Activated naive CD8-positive, alpha-beta T cell treated with anti-CD3 and anti-CD28 coated beads, Interleukin-2, amount 50 U/mL, for 16 hours (primary cell): ENCODE measurements around the gene BGN.

Experiments
- DNase-seq: peaks from one replicate; pipeline ENCODE4 v3.0.0-alpha.2; 2020; ENCODE audit warnings: low read depth, low spot score

The BGN gene

DNA sequence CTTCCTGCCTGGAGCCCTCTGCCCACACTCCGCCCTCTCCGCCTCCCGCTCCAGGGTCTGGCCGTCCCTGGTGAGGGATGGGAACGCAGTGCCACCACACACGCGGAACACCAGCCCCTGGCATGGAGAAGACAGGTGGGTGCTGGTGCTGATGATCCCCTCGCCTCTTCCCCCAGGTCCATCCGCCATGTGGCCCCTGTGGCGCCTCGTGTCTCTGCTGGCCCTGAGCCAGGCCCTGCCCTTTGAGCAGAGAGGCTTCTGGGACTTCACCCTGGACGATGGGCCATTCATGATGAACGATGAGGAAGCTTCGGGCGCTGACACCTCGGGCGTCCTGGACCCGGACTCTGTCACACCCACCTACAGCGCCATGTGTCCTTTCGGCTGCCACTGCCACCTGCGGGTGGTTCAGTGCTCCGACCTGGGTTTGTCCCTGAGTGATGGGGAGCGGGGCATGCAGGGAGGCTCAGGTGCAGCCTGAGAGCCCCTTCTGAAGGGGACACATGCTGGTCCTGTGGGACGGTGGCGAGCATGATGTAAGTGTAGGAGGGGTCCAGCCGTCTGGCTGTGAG, 9.8 kb downstream of the BGN start:
- DNase-seq = no peak

DNA sequence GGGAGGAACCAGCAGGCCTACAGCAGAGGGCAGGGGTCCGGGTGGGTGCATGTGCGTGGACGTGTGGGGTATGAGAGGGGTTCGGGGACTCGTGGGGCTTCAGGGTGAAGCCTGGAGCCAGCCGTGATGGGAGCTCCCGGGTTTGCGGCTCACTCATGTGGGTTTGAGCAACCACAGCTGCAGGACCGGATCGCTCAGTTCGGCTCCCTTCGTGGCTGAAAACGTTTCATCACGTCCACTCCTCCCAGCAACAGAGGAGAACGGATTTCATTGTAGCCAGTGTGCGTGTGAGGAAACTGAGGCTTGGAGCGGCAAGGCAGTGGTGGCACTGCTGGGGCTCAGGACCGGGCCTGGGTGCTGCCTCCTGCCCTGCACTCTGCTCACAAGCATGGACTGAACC, 10.6 kb downstream of the BGN start:
- DNase-seq = no peak

DNA sequence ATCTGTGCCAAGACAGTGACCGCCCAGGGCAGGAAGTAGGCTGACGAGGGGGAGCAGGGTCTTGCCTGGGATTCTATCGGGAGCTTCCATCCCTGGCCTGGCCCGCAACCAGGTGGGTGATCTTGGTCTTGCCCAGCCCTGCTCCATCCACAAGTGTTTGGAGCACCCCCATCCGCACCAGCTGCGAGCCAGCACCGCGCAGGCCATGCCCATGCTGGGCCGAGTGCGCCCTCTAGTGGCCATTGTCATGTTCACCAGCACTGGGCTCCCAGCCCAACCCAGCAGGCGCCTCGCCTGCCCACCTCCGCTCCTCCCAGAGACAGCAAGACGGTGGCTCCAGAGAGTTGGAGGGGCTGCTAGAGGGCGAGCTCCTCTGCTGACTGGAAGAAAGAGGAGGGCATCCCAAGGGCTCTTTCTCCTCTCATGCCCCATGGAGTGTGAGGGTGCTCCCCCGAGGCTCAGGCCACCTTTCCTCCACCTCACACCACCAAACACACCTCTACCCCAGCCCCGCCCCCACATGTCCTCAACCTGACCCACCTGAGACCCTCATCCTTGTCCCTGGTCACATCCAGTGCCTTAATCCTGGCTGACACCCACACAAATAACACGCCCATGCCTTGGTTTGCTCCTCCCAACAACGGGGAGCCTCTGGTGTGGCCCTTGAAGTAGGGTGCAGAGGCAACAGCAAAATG, 12.9 kb downstream of the BGN start:
- peak; percentile 62 for DNase-seq

DNA sequence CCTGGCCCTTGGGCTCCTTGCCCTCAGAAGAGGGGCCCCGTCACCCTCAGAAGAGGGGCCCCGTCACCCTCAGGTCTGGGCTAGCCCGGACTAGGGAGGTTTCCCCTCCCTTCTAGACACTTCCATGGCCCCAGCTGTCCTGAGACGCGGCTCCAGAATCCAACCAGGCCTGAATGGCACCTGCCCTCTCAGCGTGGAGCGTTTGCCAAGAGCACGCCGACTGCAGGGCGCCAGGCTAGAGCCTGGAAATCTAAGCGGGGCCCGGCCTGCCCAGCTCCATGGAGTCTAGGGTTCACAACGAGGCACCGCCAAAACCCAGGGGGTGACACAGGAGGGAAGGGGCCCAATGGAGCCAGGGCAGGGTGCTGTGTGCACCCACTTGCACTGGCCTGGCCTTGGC, 14.8 kb downstream of the BGN start:
- DNase-seq = no peak

DNA sequence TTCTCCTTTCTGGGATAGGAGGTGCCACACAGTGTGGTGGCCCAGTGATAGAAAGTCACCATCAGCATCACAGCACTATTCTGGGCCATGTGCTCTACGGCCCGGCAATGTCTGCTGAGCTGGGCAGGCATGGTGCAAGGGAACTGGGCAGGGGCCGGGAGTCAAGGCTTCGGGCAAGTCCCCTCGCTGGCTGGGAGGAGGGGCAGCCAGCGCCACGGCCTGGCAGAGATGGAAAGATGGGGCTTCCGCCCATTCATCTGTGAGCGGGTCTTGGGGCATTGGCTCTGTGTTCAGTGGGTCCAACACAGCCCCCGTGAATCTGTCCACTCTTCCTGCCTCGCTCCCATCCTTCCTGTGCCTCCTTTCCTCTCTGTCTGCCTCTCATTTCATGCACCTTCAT, 15.6 kb downstream of the BGN start:
- no peak for DNase-seq

DNA sequence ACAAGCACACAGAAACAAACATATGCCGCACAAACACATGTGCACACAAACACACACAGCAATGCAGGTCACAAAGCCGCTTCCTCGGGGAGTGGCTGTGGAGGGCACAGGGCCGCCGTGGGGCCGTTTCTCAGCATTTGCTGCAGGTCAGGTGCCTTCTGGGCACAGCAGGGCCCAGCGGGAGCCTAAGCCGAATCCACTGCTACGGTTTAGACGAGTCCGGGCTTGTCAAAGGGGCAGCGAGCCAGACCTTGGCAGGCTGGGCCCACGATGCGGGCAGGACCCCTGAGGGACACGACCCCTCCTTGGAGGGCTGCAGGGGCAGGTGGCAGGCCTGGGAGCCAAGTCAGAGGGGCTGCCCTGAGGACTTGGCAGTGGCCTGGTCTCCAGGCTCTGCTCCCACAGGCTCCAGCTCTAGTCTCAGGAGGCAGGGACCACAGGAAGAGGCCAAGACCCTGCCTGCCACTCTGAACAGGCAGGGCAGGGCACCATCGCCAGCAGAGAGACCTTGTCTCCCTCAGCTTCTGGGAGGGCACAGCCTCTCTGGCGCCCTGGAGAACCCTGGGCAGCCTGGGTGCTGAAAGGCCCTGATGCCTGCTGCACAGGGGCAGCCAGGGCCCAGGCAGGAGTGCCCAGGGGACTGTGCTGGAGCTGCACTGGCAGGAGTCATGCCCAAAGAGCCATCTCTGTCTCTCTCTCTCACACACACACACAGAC, 17.2 kb downstream of the BGN start:
- DNase-seq = no peak

DNA sequence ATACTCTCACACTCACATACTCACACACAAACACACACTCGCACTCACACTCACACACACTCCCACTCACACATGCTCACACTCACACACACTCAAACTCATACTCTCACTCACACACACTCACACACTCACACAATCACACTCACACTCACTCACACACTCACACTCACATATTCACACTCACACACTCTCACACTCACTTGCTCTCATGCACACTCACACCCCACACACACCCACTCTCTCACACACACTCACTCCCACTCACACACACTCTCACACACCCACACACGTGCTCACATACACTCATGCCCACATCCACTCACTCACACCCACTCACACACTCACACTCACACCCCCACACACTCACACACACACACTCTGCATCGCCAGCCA, 17.7 kb downstream of the BGN start:
- no peak for DNase-seq

DNA sequence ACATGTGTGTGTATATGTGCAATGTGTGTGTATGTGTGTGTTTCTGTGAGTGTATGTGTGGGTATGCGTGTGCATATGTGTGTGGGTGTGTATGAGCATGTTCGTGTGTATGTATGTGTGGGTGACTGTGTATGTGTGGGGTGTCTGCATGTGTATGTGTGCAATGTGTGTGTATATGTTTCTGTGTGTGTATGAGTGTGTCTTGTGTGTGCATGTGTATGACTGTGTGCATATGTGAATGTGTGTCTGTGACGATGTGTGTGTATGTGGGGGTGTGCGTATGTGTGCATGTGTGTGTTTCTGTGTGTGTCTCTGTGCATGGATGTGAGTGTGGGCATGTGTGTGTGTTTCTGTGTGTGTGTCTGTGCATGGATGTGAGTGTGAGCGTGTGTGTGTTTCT, 18.5 kb downstream of the BGN start:
- DNase-seq = no peak

DNA sequence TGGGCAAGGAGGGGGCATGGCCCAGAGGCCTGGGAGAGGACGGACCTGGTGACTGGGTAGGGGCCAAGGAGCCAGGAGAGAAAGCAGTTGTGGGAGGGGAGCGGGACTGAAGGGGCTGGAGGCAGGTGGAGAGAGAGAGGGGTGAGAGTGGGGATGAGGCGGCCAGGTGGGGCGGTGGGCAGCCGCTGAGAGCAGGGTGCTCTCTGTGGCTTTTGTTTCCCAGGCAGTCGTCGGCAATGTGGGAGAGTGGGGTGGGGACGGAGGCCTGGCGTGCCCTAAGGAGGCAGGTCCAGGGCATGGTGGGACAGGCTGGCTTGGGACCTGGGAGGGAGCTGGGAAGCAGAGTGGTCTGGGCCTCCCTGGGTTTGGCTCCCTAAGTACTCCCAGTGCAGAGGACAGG, 19.5 kb downstream of the BGN start:
- no peak for DNase-seq

DNA sequence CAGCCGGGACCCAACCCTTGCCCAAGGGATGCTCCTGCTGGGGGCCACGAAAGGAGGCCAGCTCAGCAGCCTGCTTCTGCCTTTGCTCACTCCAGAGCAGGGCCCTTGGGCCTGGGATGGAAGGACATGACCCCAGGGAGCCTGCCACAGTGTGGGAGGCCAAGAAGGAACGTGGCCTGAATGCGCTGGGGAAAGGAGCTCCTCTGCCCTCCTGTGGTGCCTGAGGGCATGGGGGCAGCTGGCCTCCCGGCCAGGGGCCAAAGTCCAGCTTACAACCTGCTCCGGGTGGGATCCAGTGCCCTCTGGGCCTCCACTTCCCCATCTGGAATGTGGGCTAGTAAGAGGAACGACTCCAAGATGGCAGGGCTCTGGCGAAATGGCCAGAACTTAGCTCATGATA, 20.7 kb downstream of the BGN start:
- no peak for DNase-seq

DNA sequence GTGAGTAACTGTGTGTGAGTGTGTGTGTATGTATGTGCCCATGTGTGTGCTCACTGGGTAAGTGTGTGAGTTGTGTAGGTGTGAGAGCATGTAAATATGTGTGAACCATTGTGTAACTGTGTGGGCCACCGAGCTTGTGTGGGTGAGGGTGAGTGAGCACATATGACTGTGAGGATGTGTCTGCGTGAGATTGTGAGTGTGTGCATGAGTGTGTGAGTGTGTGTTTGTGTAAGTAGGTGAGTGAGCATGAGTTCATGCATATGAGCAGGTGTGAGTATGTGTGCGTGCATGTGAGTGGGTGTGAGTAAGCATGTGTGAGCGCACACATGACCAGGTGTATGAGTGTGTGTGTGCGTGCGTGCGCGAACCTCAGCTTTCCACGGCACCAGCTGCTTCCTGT, 21.3 kb downstream of the BGN start:
- DNase-seq = no peak

DNA sequence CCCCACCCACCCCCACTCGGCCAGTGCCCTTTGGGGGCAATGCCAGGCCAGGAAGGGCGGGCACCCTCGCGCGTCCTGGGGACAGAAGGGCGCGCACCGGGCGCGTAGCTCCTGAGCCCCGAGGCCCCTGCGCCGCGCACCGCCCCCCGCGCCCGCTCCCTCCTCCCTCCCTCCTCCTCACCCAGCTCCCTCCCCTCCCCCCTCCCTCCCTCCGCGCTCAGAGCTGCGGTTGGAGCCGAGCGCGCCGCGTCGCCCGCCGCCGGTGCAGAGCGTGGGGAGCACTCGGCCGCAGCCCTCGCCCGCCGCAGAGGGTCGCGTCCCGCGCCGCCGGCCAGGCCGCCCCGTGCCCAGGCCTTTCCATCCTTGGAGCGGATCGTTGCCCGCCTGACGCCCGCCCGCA, 22.6 kb downstream of the BGN start, which contains the start of gene ATP2B3:
Gene ATP2B3 (plus strand): TSS at position 220 of the 400 bp plus-strand sequence. CDS start 18,606 bp downstream, outside the sequence.
- no peak for DNase-seq

DNA sequence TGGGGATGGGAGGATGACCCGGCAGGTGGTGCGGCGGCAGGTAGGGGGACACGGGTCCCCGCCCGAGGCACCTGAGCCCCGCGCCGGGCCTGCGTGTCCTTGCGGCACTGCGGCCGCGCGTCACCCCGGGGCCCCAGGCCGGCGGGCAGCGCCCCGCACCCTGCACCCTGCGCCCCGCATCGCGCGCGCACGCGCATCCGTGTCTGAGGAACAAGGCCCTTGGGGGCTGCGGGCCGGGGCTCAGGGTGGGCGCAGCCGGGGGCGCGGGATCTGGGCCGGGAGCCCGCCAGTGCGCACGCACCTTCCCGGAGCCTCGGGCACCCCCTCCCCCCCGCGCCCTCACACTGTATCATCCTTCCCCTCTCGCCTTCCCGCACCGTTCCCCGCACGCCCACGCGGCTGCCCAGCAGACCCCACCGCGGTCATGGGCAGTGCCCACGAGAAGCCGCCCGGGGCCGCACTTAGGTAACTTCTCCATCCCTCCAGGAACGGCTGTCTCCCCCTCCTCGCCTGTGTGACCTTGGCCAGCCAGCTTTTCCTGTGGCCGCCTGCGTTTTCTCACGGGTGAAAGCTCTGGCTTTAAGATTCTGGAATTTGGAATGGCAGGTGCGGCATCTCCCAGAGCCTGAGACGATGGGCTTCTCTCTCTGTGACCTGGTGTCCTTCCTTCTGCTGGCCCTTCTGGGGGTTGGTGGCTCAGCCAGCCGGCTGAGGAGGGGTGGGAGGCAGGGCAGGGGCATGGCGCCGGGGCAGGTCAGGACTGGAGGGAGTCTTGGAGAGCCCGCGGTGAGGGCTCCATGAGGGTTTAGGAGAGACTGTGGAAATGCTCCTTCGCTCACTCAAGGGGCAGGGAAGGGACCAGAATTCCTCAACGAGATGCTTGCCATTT, 23.4 kb downstream of the BGN start:
- DNase-seq = no peak

DNA sequence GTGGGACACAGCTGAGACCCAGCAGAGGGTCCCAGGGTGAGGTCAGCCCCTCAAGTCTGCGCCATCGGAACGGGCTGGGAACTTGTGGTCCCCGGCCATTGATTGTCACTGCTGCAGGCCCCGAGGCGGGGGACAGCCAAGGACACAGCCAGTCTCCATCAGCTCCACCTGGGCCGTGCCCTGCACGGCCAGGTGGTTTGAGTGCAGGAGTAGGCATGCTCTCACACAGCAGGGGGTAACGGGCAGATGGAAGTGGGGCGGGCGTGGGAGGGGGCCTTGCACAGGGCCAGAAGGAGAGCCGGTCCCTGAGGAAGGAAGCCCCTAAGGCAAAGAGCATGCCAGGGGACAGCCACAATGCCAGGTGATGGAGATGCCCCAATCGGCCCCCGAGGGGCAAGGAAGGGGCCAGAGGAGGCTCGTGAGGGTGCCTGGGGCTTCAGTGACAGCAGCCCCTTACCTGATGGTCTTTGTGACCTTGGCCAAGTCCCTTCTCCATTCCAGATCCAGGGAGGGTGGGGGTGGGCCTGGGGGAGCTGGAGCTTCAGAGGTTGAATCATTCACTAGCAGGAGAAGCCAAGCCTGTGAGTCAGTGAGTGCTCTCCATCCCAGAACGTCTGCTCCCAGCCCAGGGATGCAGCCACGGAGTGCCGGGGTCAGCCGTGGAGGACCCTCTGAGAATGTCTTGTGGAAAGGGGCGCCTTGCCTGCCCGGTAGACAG, 24.9 kb downstream of the BGN start:
- DNase-seq = no peak

DNA sequence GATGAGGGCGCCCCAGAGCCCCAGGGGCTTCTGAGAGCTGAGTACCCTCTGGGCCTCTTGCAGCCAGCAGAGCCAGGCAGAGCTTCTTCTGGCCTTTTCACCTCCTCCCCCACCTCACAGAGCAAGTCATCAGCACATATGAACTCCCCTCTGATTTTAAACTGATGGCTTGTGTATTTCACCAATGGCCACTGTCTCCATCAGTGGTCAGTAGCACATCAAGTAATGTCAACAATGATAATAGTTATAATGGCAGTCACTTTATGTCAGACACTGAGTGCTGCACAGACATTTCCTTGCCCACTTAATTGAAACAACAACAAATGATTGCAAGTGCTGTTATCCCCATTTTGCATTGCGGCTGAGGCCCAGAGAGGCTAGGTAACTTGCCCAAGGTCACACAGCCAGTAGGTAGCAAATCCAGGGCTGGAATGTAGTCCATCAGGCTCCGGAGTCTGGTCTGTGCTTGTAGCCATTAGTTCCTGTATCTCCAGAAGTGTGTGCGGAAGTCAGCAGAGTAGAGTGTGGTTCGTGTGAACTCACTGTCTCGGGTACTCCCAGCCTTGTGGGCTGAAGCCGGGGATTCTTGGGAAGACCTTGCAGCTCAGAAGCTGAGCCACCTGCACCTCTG, 25.6 kb downstream of the BGN start:
- no peak for DNase-seq

DNA sequence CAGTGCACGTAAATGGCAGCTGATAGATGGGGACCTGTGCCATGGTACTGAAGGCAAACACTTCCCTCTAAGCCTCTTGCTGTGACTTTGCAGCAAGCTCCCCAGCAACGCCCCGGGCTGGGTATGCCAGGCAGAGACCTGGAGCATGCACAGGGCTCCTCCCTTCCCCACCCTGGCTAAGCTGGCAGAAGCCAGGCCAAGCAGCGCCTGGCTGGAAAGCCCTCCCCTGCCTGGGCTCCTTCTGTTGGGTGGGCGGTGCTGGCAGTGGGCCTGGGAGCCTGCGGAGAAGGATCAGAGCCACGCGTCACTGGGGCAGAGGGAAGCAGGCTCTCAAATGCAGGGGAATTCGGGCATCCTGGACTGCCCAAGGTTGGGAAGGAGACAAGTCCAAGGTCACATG, 26.3 kb downstream of the BGN start:
- DNase-seq = no peak

DNA sequence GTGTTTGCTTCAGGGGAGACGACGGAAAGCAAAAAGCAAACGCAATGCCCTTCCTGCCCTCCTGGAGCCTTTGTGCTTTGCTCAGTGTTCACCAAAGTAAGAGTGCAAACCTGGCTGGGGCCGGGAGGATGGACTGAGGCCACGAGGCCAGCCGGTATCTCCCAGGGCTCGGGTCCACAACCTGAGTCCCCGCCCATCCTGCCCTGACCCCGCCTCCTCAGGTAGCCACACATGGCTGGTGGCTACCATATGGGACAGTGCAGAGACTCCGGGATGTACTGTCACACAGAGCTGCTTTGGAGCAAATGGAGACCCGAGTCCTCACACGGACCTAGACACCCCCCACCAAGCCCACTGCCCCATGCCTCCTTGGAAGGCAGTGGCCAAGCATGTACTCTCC, 27.5 kb downstream of the BGN start:
- no peak for DNase-seq

DNA sequence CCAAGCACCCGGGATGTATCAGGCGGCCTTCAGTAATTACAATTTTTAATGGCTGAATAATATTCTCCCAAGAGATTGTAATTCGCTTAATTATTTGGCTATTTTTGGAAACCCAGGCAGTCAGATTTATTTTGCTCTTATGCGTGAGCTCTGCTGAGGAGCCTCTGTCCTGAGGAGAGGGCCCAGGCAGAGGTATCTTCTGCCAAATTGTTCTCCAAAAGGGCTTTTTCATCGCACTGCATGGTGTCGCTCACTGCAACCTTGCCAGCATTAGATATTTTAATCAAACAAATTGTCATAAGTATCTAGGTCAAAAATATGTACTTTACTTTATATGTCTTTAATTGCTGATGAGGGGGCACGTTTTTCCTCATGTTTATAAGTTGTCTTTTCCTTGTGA, 28.5 kb downstream of the BGN start:
- DNase-seq = no peak

DNA sequence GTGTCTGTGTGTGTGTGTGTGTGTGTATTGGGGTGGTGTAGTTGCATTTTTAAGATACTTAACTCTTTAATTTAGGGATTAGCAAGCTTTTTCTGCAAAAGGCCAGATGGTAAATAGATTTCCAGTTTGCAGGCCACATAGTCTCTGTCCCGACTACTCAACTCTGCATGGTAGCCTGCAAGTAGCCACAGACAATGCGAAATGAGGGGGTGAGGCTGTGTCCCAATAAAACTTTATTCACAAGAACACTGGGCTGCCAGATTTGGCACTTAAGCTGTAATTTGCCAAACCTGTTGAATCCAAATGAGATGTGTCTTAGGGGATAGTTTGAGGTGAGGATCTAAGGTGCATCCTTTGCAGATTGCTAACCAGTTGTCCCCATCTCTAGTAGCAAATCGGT, 29.5 kb downstream of the BGN start:
- DNase-seq = no peak

DNA sequence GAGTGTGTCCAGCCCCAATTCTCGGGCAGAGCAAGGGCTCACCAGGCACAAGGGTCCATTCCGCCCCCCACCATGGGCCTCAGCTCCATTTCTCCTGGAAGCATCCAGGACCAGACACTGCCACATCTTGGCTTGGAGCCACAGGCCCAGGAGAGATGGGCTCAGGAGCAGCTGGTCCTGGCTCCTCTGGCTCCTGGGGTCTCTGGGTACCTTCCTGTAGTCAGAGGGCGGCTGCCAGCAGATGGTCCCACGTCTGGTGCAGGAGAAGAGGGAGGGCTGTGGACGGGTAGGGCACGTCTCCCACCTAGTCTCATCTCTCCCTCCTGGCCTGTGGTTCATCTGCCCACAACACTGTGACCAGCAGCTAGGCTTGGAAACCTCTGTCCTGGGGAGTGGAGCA, 30.7 kb downstream of the BGN start:
- DNase-seq = no peak

DNA sequence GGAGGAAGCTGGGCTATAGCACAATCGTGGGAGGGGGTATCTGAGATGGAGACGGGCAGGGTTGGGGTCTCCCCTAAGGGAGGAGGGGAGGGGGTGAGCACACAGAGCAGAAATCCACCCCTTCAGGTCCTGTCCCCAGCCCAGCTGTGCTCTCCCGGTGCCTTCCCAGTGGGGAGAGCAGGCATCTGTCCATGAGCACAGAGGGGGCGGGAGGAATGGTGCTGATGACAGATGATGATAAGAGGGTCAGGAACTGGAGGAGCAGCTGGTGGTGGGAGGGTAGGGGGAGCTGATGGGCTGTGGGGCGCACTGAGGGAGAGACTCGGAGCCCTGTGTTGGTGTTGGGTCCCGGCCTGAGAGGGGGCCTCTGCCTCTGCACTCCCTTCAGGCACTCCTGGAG, 31.3 kb downstream of the BGN start:
- no peak for DNase-seq
